HG02610 (cell line): Measurements from ENCODE around the gene TTR.

Experiments
- ATAC-seq: cut with Tn5 transposase; IDR thresholded peaks from one replicate; pipeline ENCODE4 v1.9.1; 2021; ENCODE audit warnings: mild to moderate bottlenecking, moderate library complexity; ENCODE audit not compliant: unreplicated experiment

The TTR gene

DNA sequence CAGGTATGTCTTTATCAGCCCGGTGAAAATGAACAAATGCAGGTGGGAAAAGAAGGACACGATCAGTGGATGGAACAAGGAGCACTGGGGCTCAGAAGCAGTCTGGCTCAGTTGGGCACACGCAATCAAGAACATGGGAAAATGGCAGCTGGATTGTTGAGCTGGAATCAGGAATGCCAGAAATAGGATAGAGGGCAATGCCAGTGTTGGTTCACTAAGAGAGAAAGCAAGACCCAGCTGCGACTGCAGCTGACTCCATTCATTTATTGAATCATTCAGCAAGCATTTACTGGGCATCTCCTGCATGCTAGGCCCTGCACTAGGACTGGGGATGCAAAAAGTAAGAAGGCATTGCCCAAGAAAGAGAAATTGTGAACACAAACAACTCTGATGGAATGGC is 13.6 kb upstream of the TTR start:
- ATAC-seq: no peak

DNA sequence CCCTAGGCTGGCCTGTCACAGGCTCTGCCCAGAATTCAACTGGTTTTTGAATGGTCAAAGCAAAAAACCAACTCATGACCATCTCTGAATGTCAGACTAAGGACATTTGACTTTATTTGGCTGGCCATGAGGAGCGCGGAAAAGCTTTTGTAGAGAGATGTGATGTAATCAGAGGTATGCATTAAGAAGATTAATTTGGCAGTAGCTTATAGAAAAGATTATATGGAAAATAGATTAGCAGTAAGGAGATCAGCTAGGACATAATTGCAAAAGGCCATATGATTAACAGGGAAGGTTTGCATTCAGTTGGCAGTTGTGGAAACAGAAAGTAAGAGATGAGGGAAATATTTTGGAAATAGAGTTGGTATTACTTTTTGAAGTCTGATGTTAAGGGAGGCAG is 12.3 kb upstream of the TTR start:
- no peak for ATAC-seq

DNA sequence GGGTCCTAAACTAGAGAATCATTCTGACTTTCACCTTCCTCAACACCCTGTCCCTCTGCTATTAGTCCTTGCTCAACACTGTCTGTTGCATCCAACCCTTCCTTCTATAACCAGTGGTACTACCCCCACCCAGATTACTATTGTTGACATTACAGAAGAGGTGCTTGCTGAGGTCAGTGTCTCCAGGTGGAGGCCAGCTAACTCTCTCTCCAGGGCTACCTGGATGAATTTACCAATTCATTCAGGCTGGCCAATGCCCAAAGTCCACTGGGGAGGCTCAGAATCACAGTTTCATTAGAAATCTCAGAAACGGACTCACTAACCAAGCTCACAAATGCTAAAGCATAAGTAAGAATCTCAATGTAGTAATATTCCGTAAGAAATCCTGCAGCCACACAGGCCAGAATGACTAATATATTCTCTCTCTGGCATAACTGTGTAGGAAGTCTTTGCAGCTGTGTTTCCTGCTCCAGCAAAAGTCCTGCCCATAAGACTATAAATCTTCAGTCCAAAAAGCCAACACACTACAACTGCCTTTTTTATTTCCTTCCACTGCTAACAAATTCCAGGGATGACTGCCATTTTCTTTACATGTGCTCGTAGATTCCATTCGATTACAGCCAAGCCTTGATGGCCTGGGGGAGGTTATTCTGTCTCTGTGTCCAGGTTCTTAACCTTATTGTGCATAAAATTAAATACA is 10.0 kb upstream of the TTR start:
- ATAC-seq: no peak

DNA sequence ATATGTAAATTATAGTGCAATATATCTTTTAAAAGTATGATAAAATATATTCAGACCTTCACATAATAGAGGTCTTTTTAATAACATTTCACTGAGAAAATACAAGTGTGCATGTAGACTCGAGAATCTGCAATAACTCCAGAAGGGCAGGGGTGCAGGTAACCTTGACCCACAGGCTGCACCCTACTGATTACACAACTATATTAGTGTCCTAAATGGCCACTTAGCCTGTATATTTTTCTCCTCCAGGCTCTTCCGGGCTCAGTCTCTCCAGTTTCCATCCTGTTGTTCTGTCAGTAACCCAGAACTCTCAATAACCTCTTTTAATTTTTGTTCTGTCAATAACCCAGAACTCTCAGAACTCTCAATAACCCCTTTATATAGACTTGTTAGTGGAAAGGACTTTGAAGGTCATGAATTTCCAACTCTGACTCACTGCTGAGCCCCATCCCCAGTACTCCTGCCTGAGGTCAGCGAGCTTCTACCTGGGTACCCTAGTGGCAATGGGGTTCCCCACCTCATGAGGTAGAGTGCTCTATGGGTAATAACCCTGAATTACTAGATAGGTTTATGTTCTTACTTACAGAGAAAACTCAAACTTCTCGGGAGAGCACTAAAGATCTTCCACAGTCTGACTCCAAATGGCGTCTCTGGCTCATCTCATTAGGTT is 8.4 kb upstream of the TTR start:
- ATAC-seq: no peak

DNA sequence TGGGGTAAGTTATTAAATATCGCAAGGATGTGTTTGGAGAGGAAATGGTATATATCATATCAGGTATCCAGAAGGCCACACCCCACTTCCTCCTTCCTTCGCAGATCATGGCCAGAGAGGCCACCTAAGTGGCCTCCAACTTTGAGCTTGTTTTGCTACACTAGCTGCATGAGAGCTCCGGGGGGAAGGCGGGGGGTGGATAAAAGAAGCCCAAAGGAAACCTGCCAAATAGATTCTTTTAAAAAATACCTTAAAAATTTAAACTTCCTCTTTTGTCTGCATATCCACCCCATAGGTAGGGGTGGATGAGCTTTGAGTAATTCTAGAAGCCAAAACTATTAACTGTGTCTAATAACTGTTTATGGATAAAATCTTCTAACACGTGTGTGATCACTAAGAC is 5.7 kb upstream of the TTR start:
- ATAC-seq: no peak

DNA sequence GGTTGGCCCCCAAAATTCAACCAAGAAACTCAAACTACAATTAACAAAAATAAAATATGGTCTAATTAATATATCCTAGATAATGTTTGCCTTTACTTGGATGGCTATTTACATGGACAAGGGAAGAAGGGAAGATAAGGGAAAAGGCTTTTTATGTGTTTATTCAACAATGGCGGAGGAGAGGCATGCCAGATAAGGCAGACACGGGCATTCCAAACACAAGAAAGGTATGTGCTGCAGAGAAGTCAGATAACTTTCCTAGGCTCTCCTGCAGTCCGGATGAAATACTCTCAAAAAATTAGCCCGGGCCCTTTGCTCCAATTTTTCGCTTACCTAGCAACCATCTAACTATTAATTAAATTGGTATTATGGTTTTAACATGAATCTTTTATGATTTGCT is 5.1 kb upstream of the TTR start:
- no peak for ATAC-seq

DNA sequence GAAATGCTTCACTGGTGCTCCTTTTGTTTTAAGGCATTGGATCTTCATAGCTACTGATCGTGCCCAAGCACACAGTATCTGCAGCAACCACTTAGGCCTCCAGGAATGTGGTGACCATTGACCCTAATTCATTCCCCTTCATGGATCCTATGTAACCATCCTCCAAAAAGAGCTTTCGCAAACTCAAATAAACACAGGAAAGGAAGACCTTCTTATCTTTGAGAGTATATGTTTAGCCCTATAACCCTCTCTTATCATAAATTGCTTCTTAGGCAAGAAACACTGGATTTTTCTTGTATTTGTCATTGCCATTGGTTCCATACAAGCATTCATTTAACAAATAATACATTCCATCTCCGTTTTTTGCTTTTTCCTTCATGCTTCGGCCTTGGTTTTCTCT is 4.1 kb upstream of the TTR start:
- no peak for ATAC-seq

DNA sequence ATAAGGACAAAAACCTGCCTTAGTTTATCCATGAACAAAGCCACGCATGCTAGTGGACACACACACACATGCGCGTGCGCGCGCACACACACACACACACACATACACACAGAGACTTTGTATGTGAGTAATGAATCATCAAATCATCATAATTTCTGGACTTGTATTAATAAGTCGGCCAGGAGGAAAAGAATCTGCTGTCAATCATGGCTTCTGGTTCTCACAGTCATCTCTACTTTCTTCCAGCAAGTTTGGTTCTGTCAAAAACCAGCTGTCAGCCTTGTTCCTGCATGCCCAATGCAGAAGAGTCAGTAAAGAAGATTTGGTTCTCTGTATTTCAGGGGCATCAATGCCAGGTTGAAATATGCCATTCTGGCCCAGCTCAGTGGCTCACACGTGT is 1.1 kb upstream of the TTR start:
- ATAC-seq: no peak

DNA sequence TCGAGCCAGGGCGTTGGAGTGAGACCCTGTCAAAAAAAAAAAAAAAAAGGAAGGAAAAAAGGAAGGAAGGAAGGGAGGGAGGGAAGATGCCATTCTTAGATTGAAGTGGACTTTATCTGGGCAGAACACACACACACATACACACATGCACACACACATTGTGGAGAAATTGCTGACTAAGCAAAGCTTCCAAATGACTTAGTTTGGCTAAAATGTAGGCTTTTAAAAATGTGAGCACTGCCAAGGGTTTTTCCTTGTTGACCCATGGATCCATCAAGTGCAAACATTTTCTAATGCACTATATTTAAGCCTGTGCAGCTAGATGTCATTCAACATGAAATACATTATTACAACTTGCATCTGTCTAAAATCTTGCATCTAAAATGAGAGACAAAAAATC is 564 bp upstream of the TTR start:
- no peak for ATAC-seq

DNA sequence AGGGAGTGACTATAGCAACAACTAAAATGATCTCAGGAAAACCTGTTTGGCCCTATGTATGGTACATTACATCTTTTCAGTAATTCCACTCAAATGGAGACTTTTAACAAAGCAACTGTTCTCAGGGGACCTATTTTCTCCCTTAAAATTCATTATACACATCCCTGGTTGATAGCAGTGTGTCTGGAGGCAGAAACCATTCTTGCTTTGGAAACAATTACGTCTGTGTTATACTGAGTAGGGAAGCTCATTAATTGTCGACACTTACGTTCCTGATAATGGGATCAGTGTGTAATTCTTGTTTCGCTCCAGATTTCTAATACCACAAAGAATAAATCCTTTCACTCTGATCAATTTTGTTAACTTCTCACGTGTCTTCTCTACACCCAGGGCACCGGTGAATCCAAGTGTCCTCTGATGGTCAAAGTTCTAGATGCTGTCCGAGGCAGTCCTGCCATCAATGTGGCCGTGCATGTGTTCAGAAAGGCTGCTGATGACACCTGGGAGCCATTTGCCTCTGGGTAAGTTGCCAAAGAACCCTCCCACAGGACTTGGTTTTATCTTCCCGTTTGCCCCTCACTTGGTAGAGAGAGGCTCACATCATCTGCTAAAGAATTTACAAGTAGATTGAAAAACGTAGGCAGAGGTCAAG is 955 bp downstream of the TTR start:
- no peak for ATAC-seq

DNA sequence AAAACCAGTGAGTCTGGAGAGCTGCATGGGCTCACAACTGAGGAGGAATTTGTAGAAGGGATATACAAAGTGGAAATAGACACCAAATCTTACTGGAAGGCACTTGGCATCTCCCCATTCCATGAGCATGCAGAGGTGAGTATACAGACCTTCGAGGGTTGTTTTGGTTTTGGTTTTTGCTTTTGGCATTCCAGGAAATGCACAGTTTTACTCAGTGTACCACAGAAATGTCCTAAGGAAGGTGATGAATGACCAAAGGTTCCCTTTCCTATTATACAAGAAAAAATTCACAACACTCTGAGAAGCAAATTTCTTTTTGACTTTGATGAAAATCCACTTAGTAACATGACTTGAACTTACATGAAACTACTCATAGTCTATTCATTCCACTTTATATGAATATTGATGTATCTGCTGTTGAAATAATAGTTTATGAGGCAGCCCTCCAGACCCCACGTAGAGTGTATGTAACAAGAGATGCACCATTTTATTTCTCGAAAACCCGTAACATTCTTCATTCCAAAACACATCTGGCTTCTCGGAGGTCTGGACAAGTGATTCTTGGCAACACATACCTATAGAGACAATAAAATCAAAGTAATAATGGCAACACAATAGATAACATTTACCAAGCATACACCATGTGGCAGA is 3.6 kb downstream of the TTR start:
- no peak for ATAC-seq

DNA sequence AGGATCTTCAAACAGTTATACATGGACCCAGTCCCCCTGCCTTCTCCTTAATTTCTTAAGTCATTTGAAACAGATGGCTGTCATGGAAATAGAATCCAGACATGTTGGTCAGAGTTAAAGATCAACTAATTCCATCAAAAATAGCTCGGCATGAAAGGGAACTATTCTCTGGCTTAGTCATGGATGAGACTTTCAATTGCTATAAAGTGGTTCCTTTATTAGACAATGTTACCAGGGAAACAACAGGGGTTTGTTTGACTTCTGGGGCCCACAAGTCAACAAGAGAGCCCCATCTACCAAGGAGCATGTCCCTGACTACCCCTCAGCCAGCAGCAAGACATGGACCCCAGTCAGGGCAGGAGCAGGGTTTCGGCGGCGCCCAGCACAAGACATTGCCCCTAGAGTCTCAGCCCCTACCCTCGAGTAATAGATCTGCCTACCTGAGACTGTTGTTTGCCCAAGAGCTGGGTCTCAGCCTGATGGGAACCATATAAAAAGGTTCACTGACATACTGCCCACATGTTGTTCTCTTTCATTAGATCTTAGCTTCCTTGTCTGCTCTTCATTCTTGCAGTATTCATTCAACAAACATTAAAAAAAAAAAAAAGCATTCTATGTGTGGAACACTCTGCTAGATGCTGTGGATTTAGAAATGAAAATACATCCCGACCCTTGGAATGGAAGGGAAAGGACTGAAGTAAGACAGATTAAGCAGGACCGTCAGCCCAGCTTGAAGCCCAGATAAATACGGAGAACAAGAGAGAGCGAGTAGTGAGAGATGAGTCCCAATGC is 4.6 kb downstream of the TTR start:
- no peak for ATAC-seq

DNA sequence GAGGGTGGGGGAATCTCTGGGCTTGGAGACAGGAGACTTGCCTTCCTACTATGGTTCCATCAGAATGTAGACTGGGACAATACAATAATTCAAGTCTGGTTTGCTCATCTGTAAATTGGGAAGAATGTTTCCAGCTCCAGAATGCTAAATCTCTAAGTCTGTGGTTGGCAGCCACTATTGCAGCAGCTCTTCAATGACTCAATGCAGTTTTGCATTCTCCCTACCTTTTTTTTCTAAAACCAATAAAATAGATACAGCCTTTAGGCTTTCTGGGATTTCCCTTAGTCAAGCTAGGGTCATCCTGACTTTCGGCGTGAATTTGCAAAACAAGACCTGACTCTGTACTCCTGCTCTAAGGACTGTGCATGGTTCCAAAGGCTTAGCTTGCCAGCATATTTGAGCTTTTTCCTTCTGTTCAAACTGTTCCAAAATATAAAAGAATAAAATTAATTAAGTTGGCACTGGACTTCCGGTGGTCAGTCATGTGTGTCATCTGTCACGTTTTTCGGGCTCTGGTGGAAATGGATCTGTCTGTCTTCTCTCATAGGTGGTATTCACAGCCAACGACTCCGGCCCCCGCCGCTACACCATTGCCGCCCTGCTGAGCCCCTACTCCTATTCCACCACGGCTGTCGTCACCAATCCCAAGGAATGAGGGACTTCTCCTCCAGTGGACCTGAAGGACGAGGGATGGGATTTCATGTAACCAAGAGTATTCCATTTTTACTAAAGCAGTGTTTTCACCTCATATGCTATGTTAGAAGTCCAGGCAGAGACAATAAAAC is 6.5 kb downstream of the TTR start:
- ATAC-seq: no peak

DNA sequence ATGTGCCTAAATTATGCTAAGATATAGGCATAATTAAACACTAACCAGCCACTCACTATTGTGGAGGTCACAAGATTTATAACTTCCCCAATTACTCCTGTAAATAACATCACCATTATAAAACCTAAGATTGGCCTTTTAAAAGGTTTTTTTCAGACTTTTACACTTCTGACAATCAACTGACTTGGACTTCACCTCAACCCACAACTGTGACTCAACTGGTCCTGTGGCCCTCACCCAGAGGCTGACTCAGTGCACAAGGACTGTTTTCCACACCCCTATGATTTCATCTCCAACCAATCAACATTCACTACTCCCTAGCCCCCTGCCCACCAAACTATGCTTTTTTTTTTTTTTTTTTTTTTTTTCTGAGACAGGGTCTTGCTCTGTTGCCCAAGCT is 11.6 kb downstream of the TTR start:
- no peak for ATAC-seq

DNA sequence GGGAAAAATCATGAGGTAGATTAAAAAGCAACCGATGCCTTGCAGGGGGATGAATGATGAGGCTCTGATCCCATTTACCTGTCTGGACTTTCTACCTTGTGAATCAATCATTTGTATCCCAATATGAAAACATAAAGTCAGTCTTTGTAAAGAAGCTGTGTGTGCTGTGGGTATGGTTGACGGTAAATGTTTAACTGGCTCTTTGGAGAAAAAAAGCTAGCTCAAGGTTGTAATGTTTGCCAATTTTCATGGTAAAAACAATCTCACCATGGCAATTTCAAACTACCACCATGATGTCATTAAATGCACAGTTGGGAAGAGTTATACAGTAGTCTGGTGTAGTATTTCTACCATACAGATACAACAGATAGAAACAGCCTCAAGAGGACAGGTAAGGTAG is 14.6 kb downstream of the TTR start:
- ATAC-seq: no peak

DNA sequence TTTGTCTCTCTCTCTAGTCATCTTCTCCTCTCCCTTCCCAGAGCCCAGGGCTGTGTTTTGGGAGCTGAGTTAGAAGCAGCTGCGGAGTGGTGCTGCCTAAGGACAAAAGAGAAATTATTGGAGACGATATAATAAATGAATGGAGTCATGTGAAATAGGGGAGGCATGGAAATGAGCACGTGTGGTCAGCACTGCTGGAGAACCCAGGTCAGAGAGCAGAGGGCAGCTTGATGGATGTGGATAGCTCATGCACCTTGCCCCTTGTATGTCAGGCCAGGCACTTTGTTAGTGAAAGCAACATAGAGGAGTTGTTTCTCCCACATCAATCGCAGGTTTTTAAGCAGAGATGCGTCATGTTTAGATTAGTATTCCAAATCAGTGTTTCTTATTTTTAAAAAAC is 15.7 kb downstream of the TTR start:
- ATAC-seq: no peak

DNA sequence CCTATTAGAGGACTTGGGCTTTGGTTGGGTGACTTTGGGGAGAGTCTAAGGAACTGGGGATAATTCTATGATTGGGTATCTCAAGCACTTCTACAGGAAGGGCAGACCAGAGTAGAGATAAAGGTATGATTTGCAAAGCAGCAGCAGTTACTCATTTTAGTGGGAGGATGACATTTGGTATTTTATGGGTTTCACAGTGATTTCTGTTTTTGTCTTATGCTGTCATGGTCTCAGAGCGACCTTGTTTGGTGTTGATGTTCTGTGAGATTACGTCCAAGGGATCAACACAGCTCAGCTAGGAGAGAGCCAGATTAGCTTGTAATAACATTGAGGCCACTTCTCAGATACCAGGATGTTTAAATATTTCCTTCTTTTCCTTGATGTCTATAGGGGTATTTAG is 18.2 kb downstream of the TTR start:
- ATAC-seq: no peak

DNA sequence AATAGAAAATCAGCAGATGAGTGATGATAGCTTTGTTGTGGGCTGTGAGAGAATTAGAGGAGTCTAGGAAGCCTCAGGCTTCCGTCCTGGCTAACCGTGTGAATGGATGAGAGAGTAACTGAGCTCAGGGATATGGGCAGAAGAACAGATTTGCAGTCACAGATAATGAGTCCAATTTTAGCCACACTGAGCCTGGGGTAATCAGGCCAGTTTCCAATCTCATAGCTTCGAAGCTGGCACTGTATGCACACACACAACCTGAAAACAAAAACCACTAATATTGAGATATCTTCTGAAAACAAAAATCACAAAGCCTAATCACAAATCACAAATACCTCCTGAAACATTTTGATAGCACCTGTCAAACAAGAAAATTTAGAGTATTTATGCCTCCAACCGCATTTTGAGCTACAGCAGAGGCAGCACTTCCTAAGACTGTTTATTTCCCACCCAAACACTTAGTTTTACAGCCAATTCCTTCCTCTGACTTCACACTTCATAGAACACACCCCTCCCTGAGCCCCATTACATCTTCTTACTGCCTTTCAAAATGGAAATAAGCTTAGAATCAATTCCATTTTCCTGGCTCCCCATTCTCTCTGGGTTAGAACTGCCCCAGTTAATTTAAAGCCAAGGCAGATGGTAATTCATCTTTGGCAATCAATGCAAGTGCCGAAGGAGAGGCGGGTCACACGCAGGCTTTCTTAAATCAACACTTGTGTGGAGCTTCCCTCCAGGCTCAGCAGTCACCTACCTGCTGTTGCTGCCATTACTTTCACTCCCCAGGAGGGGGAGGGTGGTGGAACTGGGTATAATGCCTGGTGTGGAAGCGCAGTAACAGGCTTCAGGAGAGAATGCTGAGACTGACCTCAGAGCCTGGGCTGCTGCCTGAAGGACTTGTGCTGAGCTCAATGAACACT is 18.9 kb downstream of the TTR start:
- ATAC-seq: no peak

DNA sequence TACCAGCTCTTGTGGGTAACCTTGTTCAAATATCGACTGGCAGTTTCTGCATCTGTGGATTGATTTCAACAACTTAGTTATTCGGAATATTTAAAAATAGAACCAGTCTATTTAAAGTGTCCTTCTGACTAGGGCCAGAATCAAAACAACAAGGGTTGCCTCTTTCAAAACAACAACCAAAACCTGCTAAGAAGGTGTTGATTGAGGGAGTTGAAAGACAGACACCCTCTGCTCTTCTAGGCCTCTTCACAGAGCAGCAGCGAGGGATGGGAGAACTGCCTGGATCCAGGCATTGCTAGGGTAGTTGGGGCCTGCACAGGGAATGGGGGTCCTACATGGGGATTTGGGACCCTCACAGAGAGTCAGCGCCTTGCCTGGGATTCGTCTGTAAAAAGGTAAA is 19.8 kb downstream of the TTR start:
- no peak for ATAC-seq
